OCI-LY7 (cell line): ENCODE measurements around the gene GNAT2. TPM values are rescaled to one million over a fixed set of nuclear protein-coding genes. Genes with fewer than 3 reads are reported as not detected.

Experiments
- BruUV-seq: library from RNA; stranded (reverse); fragments of 400-500 nt; replicated peaks from 2 replicates; lab custom pipeline; 2021; lab: Mats Ljungman, UMichigan
- CTCF ChIA-PET: fragments of 300-600 bp; sonication (Branson Sonifier 250); formaldehyde crosslinking; loops from one replicate; lab custom pipeline; 2022; ENCODE audit warnings: antibody characterized with exemption; ENCODE audit not compliant: unreplicated experiment; lab: Charles Lee
- POLR2A ChIA-PET: fragments of 300-600 bp; sonication (Branson Sonifier 250); formaldehyde crosslinking; loops from one replicate; lab custom pipeline; 2022; ENCODE audit warnings: antibody characterized with exemption; lab: Charles Lee
- DNase-seq: peaks from one replicate; pipeline ENCODE4 v3.0.0-alpha.2; 2015; ENCODE audit warnings: low spot score
- H2AFZ ChIP-seq: fragments of 200-600 bp; sonication (generic), shearing (Covaris generic); 2 replicates; pipeline ENCODE4 v1.6.1; 2014; ENCODE audit warnings: mild to moderate bottlenecking, antibody characterized with exemption, low read length, moderate library complexity
- H3K27ac ChIP-seq: fragments of 200-600 bp; sonication (generic); 2 replicates; pipeline ENCODE4 v1.5.1; 2014; ENCODE audit warnings: mixed run types, low read depth, mild to moderate bottlenecking, moderate library complexity, low read length, inconsistent platforms; ENCODE audit not compliant: poor library complexity, severe bottlenecking
- H3K36me3 ChIP-seq: fragments of 200-600 bp; sonication (generic); 2 replicates; pipeline ENCODE4 v1.6.1; 2014; ENCODE audit warnings: mild to moderate bottlenecking, antibody characterized with exemption, low read length, moderate library complexity, mixed read lengths; ENCODE audit not compliant: insufficient read depth
- H3K4me1 ChIP-seq: fragments of 200-600 bp; sonication (generic); 2 replicates; pipeline ENCODE4 v1.5.1; 2014; ENCODE audit warnings: mild to moderate bottlenecking, low read length; ENCODE audit not compliant: insufficient read depth, poor library complexity, severe bottlenecking
- H3K4me2 ChIP-seq: fragments of 200-600 bp; sonication (generic); 2 replicates; pipeline ENCODE4 v1.6.1; 2014; ENCODE audit warnings: mild to moderate bottlenecking, low read length
- H3K4me3 ChIP-seq: fragments of 200-600 bp; sonication (generic); 2 replicates; pipeline ENCODE4 v1.5.1; 2014; ENCODE audit warnings: mild to moderate bottlenecking, low read depth, low read length; ENCODE audit not compliant: poor library complexity, severe bottlenecking
- H3K79me2 ChIP-seq: fragments of 200-600 bp; sonication (generic); 2 replicates; pipeline ENCODE4 v1.6.1; 2016; ENCODE audit warnings: low read depth, mild to moderate bottlenecking, low read length, moderate library complexity, mixed read lengths; ENCODE audit not compliant: insufficient read depth
- H3K9me2 ChIP-seq: fragments of 200-600 bp; sonication (generic); 2 replicates; pipeline ENCODE4 v1.6.1; 2016; ENCODE audit warnings: mild to moderate bottlenecking, low read length, mixed read lengths; ENCODE audit not compliant: insufficient read depth
- H3K9me3 ChIP-seq: fragments of 200-600 bp; sonication (generic); 2 replicates; pipeline ENCODE4 v1.6.1; 2014; ENCODE audit warnings: mild to moderate bottlenecking, mixed run types, low read length, mixed read lengths
- H4K20me1 ChIP-seq: fragments of 200-600 bp; sonication (generic); 2 replicates; pipeline ENCODE4 v1.6.1; 2014; ENCODE audit warnings: mild to moderate bottlenecking, antibody characterized with exemption, low read length, moderate library complexity, mixed read lengths; ENCODE audit not compliant: insufficient read depth
- CTCF ChIP-seq: fragments of 200-600 bp; sonication (generic); conservative IDR thresholded peaks from 2 replicates; pipeline ENCODE4 v1.5.1; 2014; ENCODE audit warnings: mild to moderate bottlenecking, antibody characterized with exemption, low read length, moderate library complexity, mixed read lengths
- EZH2phosphoT487 ChIP-seq: fragments of 200-600 bp; sonication (generic); IDR thresholded peaks from 2 replicates; pipeline ENCODE4 v1.6.1; 2018; ENCODE audit warnings: low read depth, borderline replicate concordance, mild to moderate bottlenecking, mixed run types, antibody characterized with exemption, low read length, moderate library complexity, mixed read lengths
- intact Hi-C: fragments of 100-400 bp; cut with micrococcal nuclease; formaldehyde crosslinking; loops from one replicate; pipeline ENCODE4 v1.10.0; 2022; ENCODE audit not compliant: unreplicated experiment
- total RNA-seq, 2 experiments: library from RNA; depleted of rRNA in 1 of 2; stranded (reverse); fragments of >200 nt in 1 of 2; shearing (Covaris generic) in 1 of 2; gene quantifications; 2 replicates each; pipeline ENCODE4 v1.2.3, GENCODE V29; 2014 to 2022

The GNAT2 gene
- total RNA-seq, 2 experiments from 2014 or later = 1.3 TPM; not detected in 1

- ChIA-PET CTCF (no interaction called here), POLR2A (no interaction called here)
- intact Hi-C loops = no loop called here
- BruUV-seq = no TSS peak
- H3K27ac ChIP-seq = no peak overlapping the region
- H3K9me2 ChIP-seq = no peaks in the 10 kb centered on the region
- H4K20me1 ChIP-seq = no peaks in the 10 kb centered on the region
- H3K9me3 ChIP-seq = no peaks in the 10 kb centered on the region
- H3K4me3 ChIP-seq = no peak overlapping the region
- TF ChIP-seq EZH2phosphoT487 (no peak), CTCF (no peak)
- no peaks in the 10 kb centered on the region for H3K36me3 ChIP-seq
- no peak overlapping the region for H3K4me2 ChIP-seq
- H2AFZ ChIP-seq = no peak overlapping the region
- no peak for DNase-seq
- H3K79me2 ChIP-seq = no peaks in the 10 kb centered on the region
- no peaks in the 10 kb centered on the region for H3K4me1 ChIP-seq
These were observed 16.2 kb downstream of the GNAT2 start for GRCh38 chr1:109603229-109603628.

DNA sequence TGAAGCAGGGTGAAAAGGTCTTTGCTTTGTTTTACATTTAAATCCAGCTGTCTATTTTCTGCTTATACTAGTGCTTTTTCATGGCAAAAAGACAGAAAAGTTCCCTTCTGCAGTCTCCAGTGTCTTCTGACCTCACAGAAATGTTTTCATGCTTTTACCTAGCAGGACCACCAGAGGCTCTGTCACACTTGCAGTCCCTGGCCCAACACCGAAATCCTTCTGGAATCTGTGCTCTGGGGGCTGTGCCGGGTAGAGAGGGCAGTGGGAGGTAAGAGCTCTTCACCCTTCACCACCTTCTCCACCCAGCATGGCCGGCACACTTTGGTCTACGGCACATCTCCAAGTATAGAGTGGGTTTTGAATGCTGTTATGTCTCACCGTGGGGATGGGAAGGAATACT, 20.8 kb downstream of the GNAT2 start:
- H2AFZ ChIP-seq = no peak overlapping the region
- no peaks in the 10 kb centered on the region for H3K9me2 ChIP-seq
- H3K4me1 ChIP-seq = no peaks in the 10 kb centered on the region
- ChIA-PET CTCF (no interaction called here), POLR2A (interaction anchor here (0.5 kb wide), 1 partner anchor 403 kb away, joined by 3 read pairs; no protein-coding TSS in a partner anchor)
- no peak for DNase-seq
- no peak overlapping the region for H3K27ac ChIP-seq
- intact Hi-C loops = no loop called here
- no peaks in the 10 kb centered on the region for H4K20me1 ChIP-seq
- H3K36me3 ChIP-seq = peaks cover 12% of the 10 kb centered on the region
- H3K79me2 ChIP-seq = no peaks in the 10 kb centered on the region
- no peaks in the 10 kb centered on the region for H3K9me3 ChIP-seq
- no TSS peak for BruUV-seq
- no peak overlapping the region for H3K4me2 ChIP-seq
- no peak overlapping the region for H3K4me3 ChIP-seq
- TF ChIP-seq EZH2phosphoT487 (no peak), CTCF (peak; percentile 54)

GRCh38 chr1:109598156-109598555, 21.3 kb downstream of the GNAT2 start:
- peaks cover 17% of the 10 kb centered on the region for H3K36me3 ChIP-seq
- ChIA-PET POLR2A (no interaction called here), CTCF (no interaction called here)
- no peaks in the 10 kb centered on the region for H3K9me2 ChIP-seq
- no peaks in the 10 kb centered on the region for H3K9me3 ChIP-seq
- DNase-seq = no peak
- no peak overlapping the region for H2AFZ ChIP-seq
- H3K27ac ChIP-seq = no peak overlapping the region
- no peak overlapping the region for H3K4me3 ChIP-seq
- intact Hi-C loops = no loop called here
- H3K4me2 ChIP-seq = no peak overlapping the region
- TF ChIP-seq EZH2phosphoT487 (no peak), CTCF (no peak)
- no peaks in the 10 kb centered on the region for H4K20me1 ChIP-seq
- no peaks in the 10 kb centered on the region for H3K79me2 ChIP-seq
- BruUV-seq = no TSS peak
- no peaks in the 10 kb centered on the region for H3K4me1 ChIP-seq
